CD4-positive, alpha-beta T cell treated with Interleukin-15 for 4 hours (primary cell): Measurements from ENCODE around the gene MYH11.
"Not testable (repeated sequence)": the region's sequence is repeated elsewhere in the genome, so short reads cannot be mapped to it uniquely, and the experiment has no call there.

Experiments used
- DNase-seq: peaks from one replicate; pipeline ENCODE4 v3.0.0-alpha.2; 2020; ENCODE audit warnings: low spot score

MYH11 gene

DNA sequence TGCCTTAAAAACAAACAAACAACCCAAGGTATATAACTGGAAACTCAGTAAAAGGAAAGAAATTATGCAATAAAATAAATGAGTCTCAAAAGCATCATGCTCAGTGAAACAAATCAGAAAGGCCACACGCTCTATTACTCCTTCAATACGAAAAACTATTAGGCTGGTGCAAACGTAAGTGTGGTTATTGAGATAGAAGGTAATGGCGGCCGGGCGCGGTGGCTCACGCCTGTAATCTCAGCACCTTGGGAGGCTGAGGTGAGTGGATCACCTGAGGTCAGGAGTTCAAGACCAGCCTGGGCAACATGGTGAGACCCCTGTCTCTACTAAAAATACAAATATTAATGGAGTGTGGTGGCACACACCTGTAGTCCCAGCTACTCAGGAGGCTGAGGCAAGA lies 17.6 kb downstream of the MYH11 start:
- DNase-seq, result not testable (repeated sequence)

DNA sequence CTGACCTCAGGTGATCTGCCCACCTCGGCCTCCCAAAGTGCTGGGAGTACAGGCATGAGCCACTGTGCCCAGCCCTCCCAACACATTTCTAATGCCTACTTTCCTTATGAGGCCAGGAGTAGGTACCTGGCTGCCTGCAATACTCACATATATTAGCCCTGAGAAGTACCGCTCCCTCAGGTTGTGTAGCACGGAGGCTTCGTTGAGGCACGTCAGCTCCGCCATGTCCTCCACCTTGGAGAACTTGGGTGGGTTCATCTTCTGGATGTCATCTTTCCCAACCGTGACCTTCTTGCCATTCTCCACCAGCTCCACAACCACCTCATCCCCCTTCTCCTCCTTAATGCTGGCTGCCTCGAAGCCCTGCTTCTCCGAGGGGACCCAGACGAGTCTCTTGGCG lies 19.1 kb downstream of the MYH11 start:
- no peak for DNase-seq

DNA sequence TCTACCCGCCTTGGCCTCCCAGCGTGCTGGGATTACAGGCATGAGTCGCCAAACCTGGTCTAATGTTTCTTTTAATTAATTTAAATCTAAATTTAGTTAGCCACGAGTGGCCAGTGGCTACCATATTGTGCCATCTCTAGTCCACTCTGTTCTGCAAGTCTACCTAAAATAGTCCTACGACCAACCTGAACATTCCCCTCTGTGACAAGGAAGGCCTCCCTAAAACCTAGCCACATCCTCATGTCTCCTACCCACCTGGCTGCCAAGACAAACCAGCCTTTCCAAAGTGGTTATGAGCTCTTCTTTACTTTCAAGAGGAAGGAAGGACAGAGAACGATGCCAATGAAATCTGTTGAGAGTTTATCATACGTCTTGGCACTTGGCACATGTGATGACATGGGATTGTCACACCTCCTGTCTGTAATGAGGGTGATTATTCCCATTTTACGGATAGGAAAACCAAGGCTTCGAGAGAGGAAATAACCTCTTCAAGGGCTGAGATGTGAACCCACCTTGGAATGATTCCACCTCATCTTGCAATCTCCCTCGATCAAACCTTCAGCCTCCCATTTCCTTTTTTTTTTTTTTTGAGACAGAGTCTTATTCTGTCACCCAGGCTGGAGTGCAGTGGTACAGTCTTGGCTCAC lies 19.7 kb downstream of the MYH11 start:
- DNase-seq, result no peak

DNA sequence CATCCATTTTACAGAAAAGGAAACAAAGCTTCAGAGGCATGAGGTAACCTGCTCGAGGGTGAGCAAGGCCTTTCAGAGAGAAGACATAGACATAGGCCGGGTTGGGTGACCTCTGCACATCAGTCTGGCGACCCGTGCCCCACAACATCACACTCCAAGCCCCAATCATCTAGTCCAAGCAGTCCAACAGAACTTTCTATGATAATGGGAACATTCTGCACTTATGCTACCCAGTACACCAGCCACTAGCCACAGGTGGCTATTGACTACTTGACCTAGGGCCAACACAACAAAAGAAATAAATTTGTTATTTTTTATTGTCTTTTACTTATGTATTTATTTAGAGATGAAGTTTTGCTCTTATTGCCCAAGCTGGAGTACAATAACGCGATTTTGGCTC lies 20.8 kb downstream of the MYH11 start:
- DNase-seq, result no peak

DNA sequence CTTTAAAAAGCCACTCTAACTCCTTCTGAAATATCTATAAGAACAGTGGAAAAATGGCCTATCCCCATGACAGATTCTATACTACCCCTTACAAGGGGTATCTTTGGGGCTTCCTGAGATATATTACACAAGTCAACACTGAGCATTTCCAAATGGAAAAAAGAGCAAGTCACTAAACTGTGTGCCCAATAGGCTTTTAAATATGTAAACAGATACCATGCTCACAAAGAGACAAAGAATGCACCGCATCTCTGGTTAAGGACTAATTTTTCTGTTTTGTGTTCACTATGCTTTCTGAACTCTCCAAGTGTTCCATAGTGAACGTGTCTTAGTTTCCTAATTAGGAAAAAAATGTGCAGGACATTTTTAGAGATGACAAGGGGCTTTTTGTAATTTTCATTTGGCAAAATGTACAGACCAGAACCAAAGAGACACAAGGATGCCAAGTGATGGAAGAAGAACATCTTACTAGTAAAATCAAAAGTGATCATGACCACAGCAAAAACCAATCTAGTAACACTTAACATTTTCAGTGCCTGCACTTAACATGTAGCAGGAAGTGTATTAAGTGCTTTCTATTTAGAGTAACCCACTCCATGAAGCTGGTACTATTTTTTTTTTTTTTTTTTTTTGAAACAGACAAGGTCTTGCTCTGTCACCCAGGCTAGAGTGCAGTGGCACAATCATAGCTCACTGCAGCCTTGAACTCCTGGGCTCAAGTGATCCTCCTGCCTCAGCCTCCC lies 21.5 kb downstream of the MYH11 start:
- DNase-seq, result no peak

DNA sequence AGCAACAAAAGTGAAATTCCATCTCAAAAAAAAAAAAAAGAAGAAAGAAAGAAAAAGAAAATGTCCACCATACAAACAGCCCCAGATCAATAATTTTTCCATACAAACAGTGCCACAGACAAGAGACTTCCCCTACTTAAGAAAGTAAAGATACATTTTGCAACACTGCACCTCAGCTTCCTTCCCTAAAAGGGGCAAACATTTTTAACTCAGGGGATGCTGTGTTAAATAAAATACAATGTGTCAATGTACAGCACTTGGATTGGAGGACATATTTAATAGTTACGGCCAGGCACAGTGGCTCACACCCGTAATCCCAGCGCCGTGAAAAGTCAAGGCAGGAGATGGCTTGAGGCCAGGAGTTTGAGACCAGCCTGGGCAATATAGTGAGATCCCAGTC lies 22.3 kb downstream of the MYH11 start:
- DNase-seq, result no peak

DNA sequence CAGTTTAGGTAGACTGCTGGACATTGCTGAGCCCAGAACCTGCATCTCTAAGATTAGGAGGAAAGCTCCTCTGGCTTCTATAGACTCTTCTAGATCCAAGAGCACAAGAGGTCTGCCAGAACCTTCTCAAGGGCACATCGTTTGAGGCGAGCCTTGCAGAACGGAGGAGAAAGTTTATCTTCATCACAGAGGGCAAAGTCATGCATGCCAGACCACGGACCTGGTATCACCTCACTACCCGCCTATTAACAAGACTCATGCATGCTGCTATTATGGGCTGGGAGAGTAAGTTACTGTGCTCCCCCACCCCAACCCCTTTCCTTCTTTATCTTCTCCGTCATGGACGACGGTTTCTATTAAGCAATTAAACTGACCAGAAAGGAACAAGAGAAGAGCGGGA lies 23.3 kb downstream of the MYH11 start:
- no peak for DNase-seq

DNA sequence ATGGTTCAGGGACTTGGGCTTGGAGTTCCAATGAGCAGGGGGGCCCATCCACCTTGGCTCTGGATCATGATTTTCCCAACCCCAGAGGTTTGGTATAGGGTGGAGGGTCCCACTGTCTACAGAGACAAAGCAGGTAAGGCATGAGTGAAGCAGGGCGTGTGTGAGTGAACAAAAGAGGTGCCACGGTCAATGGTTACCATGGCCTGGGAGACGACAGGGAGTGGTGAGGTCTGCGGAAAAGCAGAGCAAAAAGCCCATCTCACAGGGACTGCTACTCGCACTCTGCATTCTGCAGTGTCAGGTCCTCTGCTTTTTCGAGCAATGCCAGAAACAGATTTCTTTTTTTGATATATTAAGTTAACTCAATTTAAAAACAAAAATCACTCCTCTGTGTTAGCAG lies 24.6 kb downstream of the MYH11 start:
- no peak for DNase-seq

DNA sequence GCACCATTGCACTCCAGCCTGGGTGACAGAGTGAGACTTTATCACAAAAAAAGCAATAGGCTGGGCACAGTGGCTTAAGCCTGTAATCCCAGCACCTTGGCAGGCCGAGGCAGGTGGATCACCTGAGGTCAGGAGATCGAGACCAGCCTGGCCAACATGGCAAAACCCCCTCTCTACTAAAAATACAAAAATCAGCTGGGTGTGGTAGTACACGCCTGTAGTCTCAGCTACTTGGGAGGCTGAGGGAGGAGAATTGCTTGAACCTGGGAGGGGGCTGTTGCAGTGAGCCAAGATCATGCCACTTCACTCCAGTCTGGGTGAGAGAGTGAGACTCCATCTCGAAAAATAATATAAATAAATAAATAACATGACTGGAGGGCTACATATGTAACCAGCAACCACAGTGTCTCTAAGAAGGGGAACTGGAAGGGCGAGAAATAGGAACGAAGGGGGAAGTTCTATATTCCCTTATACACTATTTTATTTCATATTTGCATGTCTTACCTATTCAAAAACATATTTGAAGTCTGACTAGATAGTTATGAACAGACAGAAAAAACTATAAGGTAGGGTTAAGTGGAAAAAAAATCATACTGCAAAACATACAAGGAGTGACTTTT lies 25.9 kb downstream of the MYH11 start:
- no peak for DNase-seq

DNA sequence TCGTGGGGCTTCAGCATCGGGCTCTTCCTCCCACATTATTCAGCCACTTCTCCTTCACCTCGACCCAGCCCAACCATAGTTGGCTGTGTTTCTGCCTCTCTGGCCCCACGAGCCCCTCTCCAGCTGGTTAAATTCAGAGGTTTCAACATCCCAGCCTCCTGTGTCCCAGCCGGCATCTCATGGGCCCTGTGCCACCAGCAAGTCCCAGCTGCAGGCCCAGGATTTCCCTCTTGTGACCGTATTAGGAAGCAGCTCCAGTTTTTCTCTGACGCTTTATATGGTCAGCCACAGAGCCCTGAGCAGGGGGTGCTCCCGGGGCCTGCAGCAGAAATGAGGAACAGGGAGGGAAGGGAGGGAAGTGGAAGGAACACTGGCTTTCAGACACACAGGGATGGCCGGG lies 27.4 kb downstream of the MYH11 start:
- no peak for DNase-seq

DNA sequence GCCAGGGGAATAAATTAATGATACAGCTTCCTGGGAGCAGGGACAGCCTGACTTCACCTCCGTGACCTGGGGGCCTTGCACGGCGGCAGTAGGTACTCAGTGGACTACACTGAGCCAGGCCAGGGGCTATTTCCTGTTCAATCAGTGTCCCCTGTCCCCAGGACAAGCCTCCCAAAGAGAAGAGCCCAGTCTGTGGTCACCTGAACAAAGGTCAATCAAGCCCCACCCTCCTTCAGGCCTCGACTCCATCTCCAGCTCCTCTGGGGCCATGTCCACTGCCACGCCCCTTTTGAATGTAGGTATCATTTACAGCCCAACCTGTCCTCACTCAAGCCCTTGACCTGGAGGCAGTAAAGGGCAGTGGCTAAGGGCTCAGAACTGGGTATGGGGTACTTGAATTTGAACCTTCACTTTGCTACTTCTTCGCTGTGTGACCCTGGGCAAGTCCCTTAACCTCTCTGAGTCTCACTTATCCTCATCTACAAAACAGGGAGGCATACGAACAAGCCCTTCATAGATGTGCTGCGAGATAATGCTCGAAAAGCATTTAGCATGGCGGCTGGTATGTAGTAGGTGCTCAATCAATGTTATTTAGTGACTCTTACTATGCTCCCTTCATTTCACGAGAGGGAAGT lies 29.0 kb downstream of the MYH11 start:
- DNase-seq, result no peak

DNA sequence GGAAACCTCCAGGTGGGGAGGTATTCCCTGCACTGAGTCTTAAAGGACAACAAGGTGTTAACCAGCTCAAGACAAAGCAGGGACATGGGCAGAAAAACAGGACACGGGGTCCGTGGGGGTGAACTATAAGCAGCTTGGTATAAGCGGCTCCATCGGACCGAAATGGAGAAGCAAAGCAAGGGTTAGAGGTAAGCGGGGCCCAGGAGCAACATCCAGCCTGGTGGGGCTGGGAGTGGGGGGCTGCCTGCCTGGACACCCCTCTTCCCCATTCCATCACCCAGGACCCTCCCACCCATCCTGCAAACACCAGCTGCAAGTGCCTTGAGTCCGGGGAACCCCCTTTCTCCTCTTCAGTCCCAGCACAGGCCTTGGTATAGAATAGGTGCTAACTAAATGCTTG lies 29.5 kb downstream of the MYH11 start:
- no peak for DNase-seq

DNA sequence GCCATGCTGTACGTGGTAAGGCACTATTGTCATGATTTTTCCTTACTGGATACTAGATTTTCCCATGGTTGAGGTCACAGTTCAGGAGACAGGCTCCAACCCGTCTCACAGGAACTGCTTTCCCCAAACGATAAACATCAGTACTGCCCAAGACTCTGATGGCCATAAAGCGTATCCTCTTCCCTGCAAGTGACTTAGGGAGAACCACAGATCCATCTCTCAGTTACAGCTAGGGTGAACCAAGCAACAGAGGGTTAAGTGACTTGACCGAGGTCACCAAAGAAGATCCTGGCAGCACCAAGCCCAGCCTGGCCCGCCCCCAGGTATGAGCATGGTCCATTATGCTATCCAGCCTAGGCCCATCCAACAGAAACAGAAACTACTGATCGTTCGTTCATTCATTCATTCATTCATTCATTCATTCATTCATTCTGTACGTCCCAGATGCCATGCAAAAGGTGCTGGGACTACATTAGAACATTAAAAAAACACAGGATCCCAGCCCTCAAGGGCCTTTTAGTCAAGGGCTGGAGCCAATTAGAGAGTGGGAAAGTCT lies 31.0 kb downstream of the MYH11 start:
- DNase-seq, result no peak

DNA sequence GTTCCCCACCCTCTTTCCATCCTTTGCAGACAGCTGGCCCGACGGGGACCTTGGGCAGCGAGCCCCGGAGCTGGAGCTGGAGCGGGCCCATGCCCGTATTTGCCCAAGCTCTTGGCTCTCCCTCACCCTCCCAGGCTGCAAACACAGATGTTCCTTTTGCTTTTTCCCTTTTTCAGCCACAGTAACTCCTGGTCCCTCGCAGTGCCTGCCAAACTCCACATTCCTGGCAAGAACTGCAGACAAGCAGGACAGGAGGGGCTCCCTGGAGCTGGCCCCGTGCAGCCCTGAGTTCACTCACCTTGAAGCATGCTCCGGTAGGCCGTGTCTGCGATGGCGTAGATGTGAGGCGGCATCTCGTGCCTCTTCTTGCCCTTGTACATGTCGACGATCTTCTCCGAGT lies 33.9 kb downstream of the MYH11 start:
- DNase-seq, result no peak

DNA sequence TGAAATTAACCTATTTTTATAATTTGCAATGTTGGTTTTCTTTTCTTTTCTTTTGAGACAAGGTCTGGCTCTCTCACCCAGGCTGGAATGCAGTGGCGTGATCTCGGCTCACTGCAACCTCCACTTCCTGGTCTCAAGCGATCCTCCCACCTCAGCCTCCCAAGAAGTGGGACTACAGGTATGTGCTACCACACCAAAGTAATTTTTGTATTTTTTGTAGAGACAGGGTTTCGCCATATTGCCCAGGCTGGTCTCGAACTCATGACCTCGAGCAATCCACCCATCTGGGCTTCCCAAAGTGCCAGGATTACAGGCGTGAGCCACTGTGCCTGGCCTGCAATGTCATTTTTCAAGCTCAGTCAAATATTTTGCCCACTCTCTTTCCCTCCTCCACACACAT lies 36.0 kb downstream of the MYH11 start:
- DNase-seq, result no peak

DNA sequence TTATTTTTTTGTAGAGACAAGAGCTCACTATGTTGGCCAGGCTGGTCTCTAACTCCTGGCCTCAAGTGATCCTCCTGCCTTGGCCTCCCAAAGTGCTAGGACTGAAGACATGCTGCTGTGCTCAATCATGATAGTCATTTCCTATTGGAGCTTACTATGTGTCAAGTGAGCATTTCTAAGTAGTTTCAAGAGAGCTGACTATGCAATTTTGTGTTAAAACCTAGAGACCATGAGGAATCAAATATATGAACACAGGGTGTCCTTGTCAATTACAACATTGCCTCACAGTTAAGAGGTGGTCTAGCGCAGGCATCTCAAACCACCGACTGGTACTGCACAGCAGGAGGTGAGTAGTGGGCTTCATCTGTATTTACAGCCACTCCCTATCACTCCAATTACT lies 37.8 kb downstream of the MYH11 start:
- DNase-seq, result no peak

DNA sequence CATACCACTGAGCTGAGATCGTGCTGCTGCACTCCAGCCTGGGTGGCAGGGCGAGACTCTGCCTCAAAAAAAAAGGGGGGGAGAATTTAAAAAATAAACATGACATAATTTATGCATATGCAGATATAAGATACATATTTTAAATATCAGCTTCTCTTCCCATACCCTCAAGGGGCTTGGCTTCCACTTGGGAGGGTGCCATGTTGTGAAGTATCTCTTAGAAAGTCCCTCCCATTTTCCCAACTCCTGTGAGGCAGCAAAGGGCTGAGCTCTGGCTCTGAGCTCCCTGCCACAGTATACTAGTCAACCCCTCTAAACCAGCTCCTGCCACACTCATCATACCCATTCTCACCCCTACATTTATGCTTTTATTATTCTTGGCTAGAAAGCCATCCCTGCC lies 39.4 kb downstream of the MYH11 start:
- no peak for DNase-seq

DNA sequence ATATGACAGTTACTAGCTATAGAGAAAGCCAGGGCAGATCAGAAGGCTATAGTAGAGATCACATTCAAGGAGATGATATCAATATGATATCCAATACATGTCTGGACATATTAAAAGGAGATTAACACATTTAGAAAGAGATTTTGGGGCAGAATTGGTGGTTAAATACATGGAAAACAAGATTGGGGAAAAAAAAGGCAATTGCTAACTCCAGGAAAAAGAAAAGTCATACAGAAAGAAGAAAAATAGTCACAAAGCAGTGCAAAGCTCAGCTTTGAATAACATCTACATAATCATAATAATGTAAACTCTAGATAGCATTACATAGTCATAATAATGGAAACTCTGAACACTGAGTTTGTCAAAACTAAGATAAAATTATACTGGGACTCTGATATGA lies 40.6 kb downstream of the MYH11 start:
- DNase-seq, result no peak

DNA sequence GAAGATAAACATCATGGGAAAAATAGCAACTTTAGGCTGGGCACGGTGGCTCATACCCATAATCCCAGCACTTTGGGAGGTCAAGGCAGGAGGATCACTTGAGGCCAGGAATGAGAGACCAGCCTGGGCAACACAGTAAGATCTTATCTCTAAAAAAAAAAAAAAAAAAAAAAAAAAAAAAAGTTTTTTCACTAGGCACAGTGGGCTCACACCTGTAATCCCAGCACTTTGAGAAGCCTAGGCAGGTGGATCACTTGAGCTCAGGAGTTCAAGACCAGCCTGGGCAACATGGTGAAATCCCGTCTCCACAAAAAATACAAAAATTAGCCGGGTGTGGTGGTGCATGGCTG lies 44.5 kb downstream of the MYH11 start:
- not testable (repeated sequence) for DNase-seq

DNA sequence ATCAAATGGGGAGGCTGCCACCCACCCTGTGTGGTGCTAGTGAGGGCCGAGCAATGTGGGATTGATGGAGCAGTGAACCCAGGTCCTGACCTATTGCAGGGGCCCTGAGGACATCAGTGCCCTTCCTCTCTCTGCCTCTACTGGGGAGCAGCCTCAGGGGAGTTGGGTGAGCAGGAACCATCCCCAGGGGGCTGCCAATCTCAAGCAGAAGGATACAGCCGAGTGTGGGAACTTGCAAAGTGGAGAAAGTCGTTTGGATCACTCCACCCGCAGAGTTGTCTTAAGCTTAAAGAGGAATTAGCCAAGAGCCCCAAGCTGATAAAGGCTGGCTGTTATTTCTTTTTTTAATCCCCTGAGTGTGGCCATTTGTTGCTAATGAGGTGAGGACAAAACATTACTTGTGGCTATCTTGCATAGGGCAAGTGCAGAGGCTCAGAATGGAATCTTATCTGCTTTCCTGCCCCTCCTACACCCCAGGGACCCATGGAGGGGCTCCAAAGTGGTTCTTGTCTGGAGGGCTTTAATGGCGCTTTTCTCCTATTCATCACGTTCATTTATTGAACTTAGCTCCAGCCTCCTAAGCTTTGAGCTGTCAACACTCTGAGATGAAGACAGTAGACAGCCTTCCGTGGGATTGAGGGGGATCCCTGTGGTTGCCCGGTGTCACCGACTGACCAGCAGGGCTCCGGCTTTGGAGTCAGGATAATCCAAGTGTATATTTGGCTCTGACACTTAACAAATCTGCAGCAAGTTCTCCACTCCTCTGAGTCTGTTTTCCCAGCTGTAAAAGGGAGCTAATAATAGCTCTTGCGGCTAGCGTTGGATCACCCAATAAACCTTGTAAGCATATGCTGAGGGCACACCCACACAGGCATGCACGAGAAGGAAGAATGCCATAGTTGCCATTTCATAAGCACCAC lies 45.1 kb downstream of the MYH11 start:
- DNase-seq, result no peak

DNA sequence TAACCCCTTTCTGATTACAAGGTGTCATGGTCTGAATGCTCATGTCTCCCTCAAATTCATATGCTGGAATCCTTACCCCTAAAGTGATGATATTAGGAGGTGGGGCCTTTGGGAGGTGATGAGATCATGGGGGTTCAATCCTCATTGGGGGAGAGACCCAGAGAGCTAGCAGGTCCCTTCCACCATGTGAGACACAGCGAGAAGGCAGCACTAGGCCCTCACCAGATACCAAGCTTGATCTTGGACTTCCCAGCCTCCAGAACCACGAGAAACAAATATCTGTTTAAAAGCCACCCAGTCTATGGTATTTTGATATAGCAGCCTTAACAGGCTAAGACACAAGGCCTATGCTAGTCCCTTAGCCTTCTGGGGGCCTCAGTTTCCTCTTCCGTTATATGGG lies 45.9 kb downstream of the MYH11 start:
- no peak for DNase-seq

DNA sequence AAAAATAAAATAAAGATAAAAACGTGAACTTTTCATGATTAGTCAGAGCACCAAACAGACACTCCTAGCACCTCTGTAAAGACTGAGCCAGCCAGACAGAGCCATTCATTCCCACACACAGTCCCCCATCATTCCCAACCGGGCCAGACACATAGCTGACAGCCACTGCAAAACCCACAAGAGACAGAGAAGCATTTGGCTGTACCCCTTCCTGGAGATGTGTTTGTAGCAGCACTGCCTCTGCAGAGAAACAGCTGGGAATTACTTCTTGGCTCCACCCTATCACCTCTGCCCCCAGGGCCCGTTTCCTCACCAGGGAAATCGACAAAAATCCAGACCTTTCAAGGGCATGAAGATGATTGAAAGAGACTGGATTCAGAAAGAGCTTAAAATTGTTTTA lies 46.4 kb downstream of the MYH11 start:
- DNase-seq, result no peak
